Anterior cingulate cortex (tissue), 58 donors: ENCODE results near the gene CTNNBL1.
"Not testable (repeated sequence)": the region's sequence is repeated elsewhere in the genome, so short reads cannot be mapped to it uniquely, and the experiment has no call there.

Experiments used
- DNase-seq, 58 donors: peaks; one replicate each; lab custom pipeline; 2025; lab: John Stamatoyannopoulos, UW

The CTNNBL1 gene

GRCh38 chr20:37676440-37676839 is 17.4 kb upstream of the CTNNBL1 start:
- no peak for DNase-seq

- DNase-seq = no peak
These were observed 15.6 kb upstream of the CTNNBL1 start for GRCh38 chr20:37677969-37678861.

GRCh38 chr20:37679751-37680150 is 14.1 kb upstream of the CTNNBL1 start:
- not testable (repeated sequence) for DNase-seq

GRCh38 chr20:37680420-37680819 is 13.4 kb upstream of the CTNNBL1 start:
- no peak for DNase-seq

- no peak for DNase-seq
These were observed 12.3 kb upstream of the CTNNBL1 start for GRCh38 chr20:37681384-37682112.

GRCh38 chr20:37683146-37683545 is 10.7 kb upstream of the CTNNBL1 start:
- not testable (repeated sequence) for DNase-seq

GRCh38 chr20:37686762-37687477 is 6.9 kb upstream of the CTNNBL1 start:
- no peak for DNase-seq

- no peak for DNase-seq
These were observed 6.4 kb upstream of the CTNNBL1 start for GRCh38 chr20:37687478-37687805.

GRCh38 chr20:37688093-37688492 is 5.7 kb upstream of the CTNNBL1 start:
- DNase-seq = no peak

- DNase-seq = no peak
These were observed 3.0 kb upstream of the CTNNBL1 start for GRCh38 chr20:37690626-37691369.

- DNase-seq = no peak
These were observed 1.2 kb upstream of the CTNNBL1 start for GRCh38 chr20:37692459-37693166.

GRCh38 chr20:37693242-37693634 is 592 bp upstream of the CTNNBL1 start:
- DNase-seq = no peak

- no peak for DNase-seq
These were observed 2.0 kb downstream of the CTNNBL1 start for GRCh38 chr20:37695684-37696342.

GRCh38 chr20:37697314-37697713 is 3.5 kb downstream of the CTNNBL1 start:
- DNase-seq = peak in 2 of 58 donors; percentile 1 to 21

- no peak for DNase-seq
These were observed 5.4 kb downstream of the CTNNBL1 start for GRCh38 chr20:37699202-37699601.

- no peak for DNase-seq
These were observed 6.5 kb downstream of the CTNNBL1 start for GRCh38 chr20:37700301-37700700.

- DNase-seq = not testable (repeated sequence)
These were observed 7.8 kb downstream of the CTNNBL1 start for GRCh38 chr20:37701676-37702075.

GRCh38 chr20:37702403-37703034 is 8.7 kb downstream of the CTNNBL1 start:
- no peak for DNase-seq
